HepG2 (cell line): Measurements from ENCODE around the gene SMCHD1. TPM values are rescaled to one million over a fixed set of nuclear protein-coding genes. Genes with fewer than 3 reads are reported as not detected.

Experiments
- HIVEP1 ChIP-seq: sonication (generic); formaldehyde crosslinking; IDR thresholded peaks from 2 replicates; pipeline ENCODE4 v1.4.0; 2020; ENCODE audit warnings: mild to moderate bottlenecking, missing genetic modification reagents
- HMGXB4 ChIP-seq, 2 experiments: sonication (generic) in 1 of 2; formaldehyde crosslinking in 1 of 2; IDR thresholded peaks; 2 replicates each; pipeline versions ENCODE4 v1.4.0 to v1.6.1; 2018 to 2020; ENCODE audit warnings: missing genetic modification reagents in 2 of 2, borderline replicate concordance in 1 of 2, low read depth in 1 of 2, mild to moderate bottlenecking in 1 of 2, missing biosample characterization in 1 of 2
- HNF4G ChIP-seq, 2 experiments: sonication (generic) in 1 of 2; formaldehyde crosslinking in 1 of 2; IDR thresholded peaks; 2 replicates each; pipeline versions ENCODE4 v1.4.0 to v1.6.1; 2011 to 2020; ENCODE audit warnings: borderline replicate concordance in 2 of 2, low read depth in 2 of 2, mild to moderate bottlenecking in 2 of 2, low read length in 1 of 2, missing genetic modification reagents in 1 of 2, moderate library complexity in 1 of 2
- MAF1 ChIP-seq: sonication (generic); formaldehyde crosslinking; IDR thresholded peaks from 2 replicates; pipeline ENCODE4 v1.5.0; 2020; ENCODE audit warnings: missing genetic modification reagents, borderline replicate concordance
- NR1H2 ChIP-seq: sonication (generic); formaldehyde crosslinking; IDR thresholded peaks from 2 replicates; pipeline ENCODE4 v1.8.1; 2022; ENCODE audit warnings: low read depth, missing genetic modification reagents, borderline replicate concordance
- RBM39 ChIP-seq: fragments of 200-400 bp; formaldehyde crosslinking; IDR thresholded peaks from one replicate; pipeline ENCODE4 v1.6.1; 2018; ENCODE audit warnings: antibody characterized with exemption, mild to moderate bottlenecking, low read depth, low read length; ENCODE audit not compliant: poor library complexity, severe bottlenecking
- REXO4 ChIP-seq: sonication (generic); formaldehyde crosslinking; IDR thresholded peaks from 2 replicates; pipeline ENCODE4 v1.8.0; 2022; ENCODE audit warnings: missing genetic modification reagents, mild to moderate bottlenecking, borderline replicate concordance
- ZNF503 ChIP-seq: sonication (generic); formaldehyde crosslinking; IDR thresholded peaks from 2 replicates; pipeline ENCODE4 v1.4.0; 2020; ENCODE audit warnings: missing genetic modification reagents
- ZNF572 ChIP-seq: sonication (generic); formaldehyde crosslinking; IDR thresholded peaks from 2 replicates; pipeline ENCODE4 v1.5.1; 2020; ENCODE audit warnings: mild to moderate bottlenecking, missing genetic modification reagents
- ZNF672 ChIP-seq: sonication (generic); formaldehyde crosslinking; IDR thresholded peaks from 2 replicates; pipeline ENCODE4 v1.8.1; 2022; ENCODE audit warnings: missing genetic modification reagents
- ZNF710 ChIP-seq: sonication (generic); formaldehyde crosslinking; IDR thresholded peaks from 2 replicates; pipeline ENCODE4 v1.5.0; 2020; ENCODE audit warnings: mild to moderate bottlenecking, missing genetic modification reagents, borderline replicate concordance
- ZNF784 ChIP-seq: sonication (generic); formaldehyde crosslinking; IDR thresholded peaks from 2 replicates; pipeline ENCODE4 v1.5.1; 2020; ENCODE audit warnings: missing genetic modification reagents, mild to moderate bottlenecking, borderline replicate concordance
- ZNF816 ChIP-seq: sonication (generic); formaldehyde crosslinking; IDR thresholded peaks from 2 replicates; pipeline ENCODE4 v1.8.0; 2022; ENCODE audit warnings: missing genetic modification reagents, mild to moderate bottlenecking, borderline replicate concordance
- polyA plus RNA-seq, 8 experiments: library from polyadenylated mRNA; depleted of rRNA in 3 of 8; stranded (reverse) in 7 of 8; unstranded in 1 of 8; fragments of >200 nt; fragmentation: Illumina TruSeq in 4 of 8; extraction: Trizol in 4 of 8; gene quantifications; 2 replicates each; pipeline versions ENCODE4 v1.2.1 to v1.2.3, GENCODE V29; 2011 to 2016; ENCODE audit warnings: low read depth in 4 of 8, missing spikeins in 1 of 8, mixed read lengths in 1 of 8; ENCODE audit not compliant: insufficient read depth in 1 of 8
- total RNA-seq, 5 experiments: library from RNA; depleted of rRNA; stranded (reverse); fragments of >200 nt; fragmentation: Illumina TruSeq; extraction: Trizol; gene quantifications; 2 replicates each; pipeline ENCODE4 v1.2.3, GENCODE V29; 2016; ENCODE audit warnings: low read depth in 1 of 5
- TF ChIP-seq, protein P1 (sequence below), 2 experiments: sonication (generic) in 1 of 2; formaldehyde crosslinking in 1 of 2; IDR thresholded peaks; 2 replicates each; pipeline versions ENCODE4 v1.4.0 to v1.6.1; 2016 to 2020; ENCODE audit warnings: borderline replicate concordance in 1 of 2, low read depth in 1 of 2, mild to moderate bottlenecking in 1 of 2, missing genetic modification reagents in 1 of 2
- TF ChIP-seq, protein P2 (sequence below): sonication (generic); formaldehyde crosslinking; IDR thresholded peaks from 2 replicates; pipeline ENCODE4 v1.5.0; 2020; ENCODE audit warnings: missing genetic modification reagents

SMCHD1 gene
- total and polyA plus RNA-seq, 2 of the 13 experiments (the other 11 are each of a cell fraction or from before 2014, with no cell fraction given) = 21.4 to 93.6 TPM

DNA sequence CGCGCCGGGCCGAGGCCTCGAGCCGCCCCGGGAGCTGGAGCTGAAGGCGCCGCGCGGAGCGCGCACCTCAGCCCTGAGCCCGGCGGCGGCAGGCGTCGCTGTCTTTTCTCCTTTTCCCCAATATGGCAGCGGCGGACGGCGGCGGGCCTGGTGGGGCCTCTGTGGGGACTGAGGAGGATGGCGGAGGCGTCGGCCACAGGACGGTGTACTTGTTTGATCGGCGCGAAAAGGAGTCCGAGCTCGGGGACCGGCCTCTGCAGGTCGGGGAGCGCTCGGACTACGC is 369 bp downstream of the SMCHD1 start (continued):
- TF ChIP-seq, protein P1, sequence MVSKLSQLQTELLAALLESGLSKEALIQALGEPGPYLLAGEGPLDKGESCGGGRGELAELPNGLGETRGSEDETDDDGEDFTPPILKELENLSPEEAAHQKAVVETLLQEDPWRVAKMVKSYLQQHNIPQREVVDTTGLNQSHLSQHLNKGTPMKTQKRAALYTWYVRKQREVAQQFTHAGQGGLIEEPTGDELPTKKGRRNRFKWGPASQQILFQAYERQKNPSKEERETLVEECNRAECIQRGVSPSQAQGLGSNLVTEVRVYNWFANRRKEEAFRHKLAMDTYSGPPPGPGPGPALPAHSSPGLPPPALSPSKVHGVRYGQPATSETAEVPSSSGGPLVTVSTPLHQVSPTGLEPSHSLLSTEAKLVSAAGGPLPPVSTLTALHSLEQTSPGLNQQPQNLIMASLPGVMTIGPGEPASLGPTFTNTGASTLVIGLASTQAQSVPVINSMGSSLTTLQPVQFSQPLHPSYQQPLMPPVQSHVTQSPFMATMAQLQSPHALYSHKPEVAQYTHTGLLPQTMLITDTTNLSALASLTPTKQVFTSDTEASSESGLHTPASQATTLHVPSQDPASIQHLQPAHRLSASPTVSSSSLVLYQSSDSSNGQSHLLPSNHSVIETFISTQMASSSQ (IDR thresholded peaks at IDR 0.05; ENCODE audit: low read depth) = no peak
- TF ChIP-seq, protein P1 (CRISPR knock-in tag; IDR thresholded peaks at IDR 0.05; ENCODE audit: borderline replicate concordance) = no peak; the same call in 1 of the 2 replicates
- TF ChIP-seq ZNF672 (CRISPR knock-in tag) = peak; percentile 18; the same call in 1 of the 2 replicates
- no peak for TF ChIP-seq ZNF503
- 0 out of 4 replicates have a peak, but pooled peaks of 1 of the 2 experiments have one; percentile 16 for TF ChIP-seq HMGXB4 (CRISPR knock-in tag; IDR thresholded peaks at IDR 0.05; ENCODE audit: borderline replicate concordance in 1 of 2, low read depth in 1 of 2)
- TF ChIP-seq ZNF816 (CRISPR knock-in tag) = no peak
- no peak for TF ChIP-seq RBM39
- no peak for TF ChIP-seq HNF4G (IDR thresholded peaks at IDR 0.05; ENCODE audit: borderline replicate concordance, low read depth, low read length)
- TF ChIP-seq HNF4G (CRISPR knock-in tag; IDR thresholded peaks at IDR 0.05; ENCODE audit: borderline replicate concordance, low read depth) = no peak
- 0 out of 2 replicates have a peak, but pooled peaks have one; percentile 11 for TF ChIP-seq MAF1 (CRISPR knock-in tag)
- TF ChIP-seq NR1H2 = 0 out of 2 replicates have a peak, but pooled peaks have one; percentile 26
- no peak for TF ChIP-seq ZNF572 (CRISPR knock-in tag)
- TF ChIP-seq, protein P2, sequence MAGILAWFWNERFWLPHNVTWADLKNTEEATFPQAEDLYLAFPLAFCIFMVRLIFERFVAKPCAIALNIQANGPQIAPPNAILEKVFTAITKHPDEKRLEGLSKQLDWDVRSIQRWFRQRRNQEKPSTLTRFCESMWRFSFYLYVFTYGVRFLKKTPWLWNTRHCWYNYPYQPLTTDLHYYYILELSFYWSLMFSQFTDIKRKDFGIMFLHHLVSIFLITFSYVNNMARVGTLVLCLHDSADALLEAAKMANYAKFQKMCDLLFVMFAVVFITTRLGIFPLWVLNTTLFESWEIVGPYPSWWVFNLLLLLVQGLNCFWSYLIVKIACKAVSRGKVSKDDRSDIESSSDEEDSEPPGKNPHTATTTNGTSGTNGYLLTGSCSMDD = no peak
- TF ChIP-seq ZNF710 (CRISPR knock-in tag) = no peak; the same call in 1 of the 2 replicates
- peak; percentile 10; the same call in 1 of the 2 replicates for TF ChIP-seq REXO4 (CRISPR knock-in tag)
- 0 out of 2 replicates have a peak, but pooled peaks have one; percentile 28 for TF ChIP-seq ZNF784
- no peak for TF ChIP-seq HIVEP1
